ENCODE measurements around the gene CD248.

Gene CD248

DNA sequence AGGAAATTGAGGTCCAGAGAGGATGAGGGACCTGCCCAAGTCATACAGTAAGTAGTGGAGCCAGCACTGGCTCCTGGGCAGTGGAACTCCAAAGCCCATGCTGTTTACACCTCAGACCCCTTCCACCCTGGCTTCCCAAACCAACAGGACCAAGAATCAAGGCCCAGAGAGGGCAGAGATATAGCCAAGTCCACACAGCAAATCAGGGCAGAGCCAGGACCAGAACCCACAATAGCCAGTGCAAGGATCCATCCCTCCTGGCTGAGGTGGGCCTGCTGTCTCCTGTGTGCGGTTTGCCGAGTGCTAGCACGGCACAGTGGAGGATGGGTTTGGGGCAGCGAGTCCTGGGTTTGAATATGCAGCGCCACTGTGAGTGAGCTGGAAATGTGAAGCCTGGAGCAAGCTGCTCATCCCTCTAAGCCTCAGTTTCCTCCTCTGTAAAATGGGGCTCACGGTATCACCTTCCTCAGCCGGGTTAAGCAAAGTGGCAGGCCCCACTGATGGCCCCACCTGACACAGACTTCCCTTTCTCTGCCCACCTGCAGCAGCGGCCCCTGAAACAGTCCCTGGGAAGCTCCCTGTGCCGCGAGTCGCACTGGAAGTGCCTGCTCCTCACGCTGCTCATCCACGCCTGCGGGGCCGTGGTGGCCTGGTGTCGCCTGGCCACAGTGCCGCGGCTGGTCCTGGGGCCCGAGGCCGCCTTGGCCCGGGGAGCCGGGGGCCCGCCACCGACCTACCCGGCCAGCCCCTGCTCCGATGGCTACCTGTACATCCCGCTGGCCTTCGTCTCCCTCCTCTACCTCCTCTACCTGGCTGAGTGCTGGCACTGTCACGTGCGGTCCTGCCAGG is 22.8 kb downstream of the CD248 start:
- Mint-ChIP-seq H3K4me3 (no peak overlapping the region), H3K4me1 (ENCODE audit: low read depth) (peaks cover 18% of the 10 kb centered on the region), H3K9me3 (no peaks in the 10 kb centered on the region), H3K27ac (no peak overlapping the region), H3K27me3 (ENCODE audit: low read depth) (peaks cover 26% of the 10 kb centered on the region), H3K36me3 (ENCODE audit: low read depth) (no peaks in the 10 kb centered on the region)

DNA sequence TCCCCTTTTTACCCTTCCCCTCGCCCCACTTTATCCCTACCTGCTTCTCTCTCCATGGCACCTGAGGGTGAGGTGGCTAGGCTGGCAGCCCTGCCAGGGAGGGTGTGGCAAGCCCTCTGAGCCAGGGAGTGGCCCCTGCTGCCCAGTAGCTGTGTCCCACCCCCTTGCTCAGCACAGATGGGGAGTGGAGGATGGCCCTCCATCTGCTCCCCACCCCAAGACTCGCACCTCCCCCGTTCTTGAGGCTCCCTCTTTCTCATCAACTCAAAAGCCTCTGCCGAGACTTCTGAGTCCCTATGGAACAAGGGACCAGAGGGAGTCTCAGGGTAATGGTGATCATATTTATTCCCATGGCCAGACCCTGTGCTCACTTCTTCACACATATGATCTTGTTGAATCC is 23.5 kb downstream of the CD248 start:
- Mint-ChIP-seq H3K9me3 (no peaks in the 10 kb centered on the region), H3K4me3 (no peak overlapping the region), H3K4me1 (ENCODE audit: low read depth) (peaks cover 19% of the 10 kb centered on the region), H3K36me3 (ENCODE audit: low read depth) (no peaks in the 10 kb centered on the region), H3K27me3 (ENCODE audit: low read depth) (peaks cover 26% of the 10 kb centered on the region), H3K27ac (no peak overlapping the region)

DNA sequence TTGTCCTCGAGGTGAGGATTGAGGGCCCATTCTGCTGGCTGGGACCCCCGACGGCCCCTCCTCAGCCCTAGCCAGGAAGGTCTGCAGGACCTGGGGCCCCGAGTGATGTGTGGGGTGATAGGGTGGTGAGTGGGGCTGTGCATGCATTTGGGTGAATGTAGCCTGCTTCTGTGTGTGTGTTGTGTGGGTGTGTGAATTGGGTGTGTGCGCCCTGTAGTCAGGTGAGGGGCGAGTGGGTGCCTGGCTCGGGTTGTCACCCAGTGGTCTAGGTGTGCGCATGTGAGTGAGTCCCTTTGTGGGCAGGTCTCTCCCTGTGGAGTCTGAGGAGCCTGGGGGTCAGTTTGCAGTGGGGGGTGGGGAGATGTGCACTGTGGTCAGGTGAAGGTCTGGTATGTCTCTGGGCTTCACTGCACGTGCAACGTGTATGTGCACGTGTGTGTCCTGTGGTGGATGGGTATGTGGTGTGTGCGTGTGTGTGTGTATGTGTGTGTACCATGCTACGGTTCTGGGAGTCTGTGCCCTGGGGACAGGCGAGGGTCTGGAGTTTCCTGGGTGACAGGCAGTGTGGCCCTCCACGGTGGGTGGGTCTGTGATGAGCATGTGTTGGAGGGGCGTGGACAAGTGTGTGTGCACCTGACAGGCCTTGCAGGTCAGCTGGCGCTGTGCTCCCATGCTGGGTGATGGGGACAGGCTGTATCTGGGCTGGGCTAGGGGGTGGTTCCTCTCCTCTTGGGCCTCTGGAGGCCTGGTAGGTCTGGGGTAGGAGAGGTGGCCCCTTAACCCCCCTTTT is 24.1 kb downstream of the CD248 start:
- Mint-ChIP-seq H3K4me3 (peak overlapping the region; percentile 46), H3K36me3 (ENCODE audit: low read depth) (no peaks in the 10 kb centered on the region), H3K9me3 (no peaks in the 10 kb centered on the region), H3K4me1 (ENCODE audit: low read depth) (peaks cover 21% of the 10 kb centered on the region), H3K27me3 (ENCODE audit: low read depth) (peaks cover 26% of the 10 kb centered on the region), H3K27ac (no peak overlapping the region)

DNA sequence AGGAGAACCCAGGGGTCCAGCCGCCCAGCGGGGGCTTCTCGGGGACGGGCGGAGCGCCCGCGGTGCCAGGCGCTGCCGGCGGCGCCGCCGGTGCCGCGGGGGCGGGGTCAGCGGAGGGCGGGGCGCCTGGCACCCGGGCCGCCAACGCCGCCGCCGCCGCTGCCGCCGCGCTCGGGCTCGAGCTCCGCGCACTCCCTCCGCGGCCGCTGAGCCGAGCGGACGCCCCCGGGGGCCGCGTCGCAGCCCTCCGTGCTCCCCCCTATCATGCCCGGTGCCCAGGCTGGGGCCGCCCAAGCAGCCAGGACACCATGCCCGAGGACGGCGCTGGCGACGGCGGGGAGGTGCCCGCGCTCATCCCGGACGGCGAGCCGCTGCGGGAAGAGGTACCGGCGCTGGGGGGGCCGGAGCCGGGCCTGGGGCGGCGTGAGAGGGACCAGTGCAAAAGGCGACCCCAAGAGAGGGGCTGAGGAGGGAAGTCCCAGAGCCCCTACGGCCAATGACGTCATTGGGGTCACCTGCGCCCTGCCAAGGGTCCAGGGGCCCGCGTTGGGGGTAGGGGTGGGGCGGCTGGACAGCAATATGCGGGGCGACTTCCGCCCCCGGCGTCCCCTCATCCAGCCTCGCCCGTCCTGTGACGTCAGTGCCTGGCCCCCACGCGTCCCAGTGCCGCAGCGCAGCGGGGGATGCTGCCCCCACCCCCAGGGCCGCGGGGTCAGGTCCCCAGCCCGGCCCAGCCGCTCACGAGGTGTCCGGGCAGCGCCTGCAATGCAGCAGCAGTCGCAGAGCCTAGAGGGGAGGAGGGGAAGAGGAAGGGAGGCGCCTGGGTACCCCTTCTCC is 24.9 kb downstream of the CD248 start, which contains the start of gene TMEM151A:
TMEM151A (plus strand) TSS at position 189 of the 837 bp plus-strand sequence; CDS start at position 309, 120 bp downstream.
- no peak within 1 kb of the TSS for H3K27ac Mint-ChIP-seq
- H3K27me3 Mint-ChIP-seq (ENCODE audit: low read depth), result peaks cover 26% of the 10 kb centered on the region
- H3K4me3 Mint-ChIP-seq, result peak within 1 kb of the TSS; percentile 69

DNA sequence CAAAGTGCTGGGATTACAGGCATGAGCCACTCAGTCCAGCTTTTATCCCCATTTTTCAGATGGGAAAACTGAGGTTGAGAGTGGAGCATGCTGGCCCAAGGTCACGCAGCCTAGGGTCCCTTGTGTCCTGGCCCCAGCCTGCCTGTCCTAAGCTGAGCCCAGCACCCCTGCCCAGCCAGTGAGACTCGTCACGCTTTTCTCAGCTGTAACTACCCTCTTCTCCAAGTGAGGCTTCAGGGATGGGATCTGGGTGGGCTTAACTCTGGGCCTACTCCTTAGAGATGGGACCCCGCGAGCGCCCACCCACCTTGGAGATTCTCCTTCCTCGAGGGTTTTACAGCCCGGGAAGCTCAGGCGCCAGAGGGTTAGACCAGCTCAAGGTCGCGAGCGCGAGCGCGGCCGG is 25.5 kb downstream of the CD248 start:
- Mint-ChIP-seq H3K27ac (no peak overlapping the region), H3K27me3 (ENCODE audit: low read depth) (peaks cover 26% of the 10 kb centered on the region), H3K4me1 (ENCODE audit: low read depth) (peaks cover 24% of the 10 kb centered on the region), H3K9me3 (no peaks in the 10 kb centered on the region), H3K4me3 (peak overlapping the region; percentile 69), H3K36me3 (ENCODE audit: low read depth) (no peaks in the 10 kb centered on the region)

More for the DNA sequence above, 24.9 kb downstream of the CD248 start, which contains the start of gene TMEM151A:
- Mint-ChIP-seq H3K9me3 (no peaks in the 10 kb centered on the region), H3K4me1 (ENCODE audit: low read depth) (peaks cover 24% of the 10 kb centered on the region), H3K36me3 (ENCODE audit: low read depth) (no peaks in the 10 kb centered on the region)

DNA sequence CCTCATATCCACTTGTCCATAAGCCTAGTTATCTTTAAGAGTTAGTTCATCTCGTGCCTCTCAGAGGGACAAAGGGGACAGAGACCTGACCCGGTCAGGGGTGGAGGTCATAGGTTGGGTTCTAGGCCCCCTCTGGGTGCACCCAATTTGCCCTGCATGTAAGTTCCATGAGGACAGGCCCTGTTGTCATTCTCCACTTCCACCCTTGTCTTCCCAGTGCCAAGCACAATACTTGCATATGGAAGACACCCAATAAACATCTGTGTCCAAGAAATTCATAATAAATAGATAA is 26.6 kb downstream of the CD248 start:
- peaks cover 26% of the 10 kb centered on the region for H3K27me3 Mint-ChIP-seq (ENCODE audit: low read depth)
- peaks cover 24% of the 10 kb centered on the region for H3K4me1 Mint-ChIP-seq (ENCODE audit: low read depth)
- H3K9me3 Mint-ChIP-seq, result no peaks in the 10 kb centered on the region
- H3K27ac Mint-ChIP-seq, result no peak overlapping the region
- peak overlapping the region; percentile 95 for H3K4me3 Mint-ChIP-seq
- no peaks in the 10 kb centered on the region for H3K36me3 Mint-ChIP-seq (ENCODE audit: low read depth)

DNA sequence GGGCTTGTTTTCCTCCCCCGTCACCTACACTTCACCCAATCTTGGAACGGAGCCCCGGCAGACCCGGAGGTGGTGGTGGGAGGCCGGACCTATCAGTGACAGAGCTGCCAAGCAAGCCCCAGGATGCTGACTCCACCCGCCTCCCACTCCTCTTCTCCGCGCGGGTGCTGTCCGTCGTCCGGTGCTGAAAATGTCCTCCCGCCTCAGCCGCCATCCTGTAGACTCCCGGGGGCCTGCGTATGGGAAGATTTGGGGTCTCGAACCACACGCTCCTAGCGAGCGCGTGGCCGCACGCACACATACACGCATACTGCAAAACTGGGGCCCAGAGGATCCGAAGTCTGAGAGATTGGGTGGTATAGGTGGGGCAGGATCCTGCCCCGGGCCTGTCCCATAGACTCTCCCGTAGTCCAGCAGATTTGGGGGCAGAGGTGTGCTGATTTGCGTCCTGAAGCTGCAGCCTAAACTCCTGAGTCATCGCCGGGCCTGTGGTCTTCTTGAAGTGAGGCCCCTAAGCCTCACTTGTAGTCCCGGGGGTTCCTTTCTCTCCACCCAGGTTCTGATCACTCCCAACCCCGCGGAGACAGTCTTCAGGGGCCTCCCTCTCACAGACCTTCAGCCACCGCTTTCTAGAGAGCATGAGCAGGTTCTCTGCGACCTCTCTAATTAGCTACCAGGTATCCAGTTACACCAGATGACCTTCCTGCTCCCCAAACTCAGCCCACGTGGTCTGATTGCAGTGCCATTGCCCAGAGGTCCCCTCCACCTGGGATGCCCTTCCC is 27.1 kb downstream of the CD248 start:
- peaks cover 26% of the 10 kb centered on the region for H3K27me3 Mint-ChIP-seq (ENCODE audit: low read depth)
- H3K27ac Mint-ChIP-seq, result peak overlapping the region; percentile 96
- peak overlapping the region; percentile 95 for H3K4me3 Mint-ChIP-seq
- H3K9me3 Mint-ChIP-seq, result no peaks in the 10 kb centered on the region
- H3K36me3 Mint-ChIP-seq (ENCODE audit: low read depth), result no peaks in the 10 kb centered on the region
- peaks cover 24% of the 10 kb centered on the region for H3K4me1 Mint-ChIP-seq (ENCODE audit: low read depth)

DNA sequence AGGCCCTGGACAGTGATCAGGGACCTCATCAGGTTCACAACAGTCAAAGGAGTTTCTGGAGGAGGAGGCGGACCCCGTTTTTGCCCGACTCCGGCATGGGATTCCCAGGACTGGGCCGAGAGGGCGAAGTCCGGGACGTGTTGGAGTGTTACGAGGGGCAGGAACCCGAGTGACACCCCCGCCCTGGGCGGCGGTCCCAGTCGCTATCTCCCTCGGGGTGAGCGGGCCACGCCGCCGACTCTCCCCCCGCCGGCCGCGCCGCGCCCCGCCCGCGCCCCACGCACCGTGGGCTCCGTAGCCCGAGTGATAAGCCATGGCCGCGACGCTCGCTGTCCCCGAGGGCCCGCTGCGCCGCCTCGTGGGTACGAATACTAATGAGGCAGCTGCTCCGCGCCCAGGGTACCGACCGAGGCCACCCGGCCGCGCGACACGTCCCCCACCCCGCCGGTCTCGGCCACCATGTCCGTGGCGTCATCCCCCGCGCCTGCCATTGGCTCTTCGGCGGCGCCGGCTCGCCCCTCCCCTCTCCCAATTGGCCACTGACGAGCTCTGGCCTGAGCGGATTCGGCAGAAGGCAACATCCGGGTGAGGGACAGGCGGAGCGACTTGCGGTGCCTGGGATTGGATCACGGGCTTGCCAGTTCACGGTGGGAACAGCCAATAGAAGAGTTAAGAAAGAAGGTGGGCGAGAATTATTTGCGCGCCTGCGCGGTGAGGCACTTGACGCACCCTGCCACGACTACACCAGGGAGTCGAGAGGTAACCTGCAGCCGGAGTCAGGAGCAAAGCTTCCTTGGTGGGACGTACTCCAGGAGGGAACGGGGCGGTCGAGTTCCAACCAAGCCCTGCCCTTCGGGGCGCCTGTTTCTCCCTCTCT is 27.9 kb downstream of the CD248 start, which contains the start of gene YIF1A:
YIF1A (minus strand) TSS at position 473 of the 877 bp plus-strand sequence; CDS start at position 315, 158 bp downstream.
- Mint-ChIP-seq H3K4me1 (ENCODE audit: low read depth) (peaks cover 24% of the 10 kb centered on the region), H3K27me3 (ENCODE audit: low read depth) (peaks cover 26% of the 10 kb centered on the region), H3K27ac (peak within 1 kb of the TSS; percentile 96), H3K9me3 (no peaks in the 10 kb centered on the region), H3K4me3 (peak within 1 kb of the TSS; percentile 95), H3K36me3 (ENCODE audit: low read depth) (no peaks in the 10 kb centered on the region)

DNA sequence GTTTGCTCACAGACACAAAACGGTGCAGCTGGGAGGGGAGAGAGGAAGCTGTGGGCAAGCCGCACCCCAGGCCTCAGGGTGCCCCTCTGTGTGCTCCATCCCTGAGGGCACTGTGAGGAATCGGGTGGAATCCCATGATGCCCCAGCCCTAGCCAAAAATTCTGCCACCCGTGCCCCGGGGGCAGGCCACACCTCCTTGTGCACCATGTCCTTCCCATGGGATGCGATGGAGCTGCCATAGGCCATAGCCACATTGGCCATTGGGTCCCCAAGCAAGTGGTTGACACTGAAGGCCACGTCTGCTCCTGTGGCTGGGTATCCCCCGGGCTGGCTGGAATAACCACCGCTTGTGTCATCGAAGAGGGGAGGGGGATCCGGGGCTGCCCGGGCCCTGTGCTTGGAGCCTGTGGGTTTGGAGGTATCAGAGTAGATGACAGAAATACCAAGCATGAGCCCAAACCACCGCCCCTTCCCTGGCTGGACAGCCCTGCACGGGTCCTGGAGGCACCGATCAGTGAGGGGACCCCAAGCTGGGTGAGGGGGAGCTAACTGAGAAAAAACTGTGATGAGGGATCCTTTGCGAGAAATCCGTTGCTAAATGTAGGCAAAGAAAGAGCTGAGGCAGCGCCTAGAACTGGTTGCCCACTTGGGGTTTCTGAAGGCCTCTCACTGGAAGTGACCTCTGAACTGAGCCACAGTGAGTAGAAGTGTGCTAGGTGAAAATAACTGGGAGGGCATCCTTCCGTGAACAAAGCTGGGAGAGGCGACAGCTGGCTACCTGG is 28.8 kb downstream of the CD248 start:
- H3K4me1 Mint-ChIP-seq (ENCODE audit: low read depth), result peaks cover 27% of the 10 kb centered on the region
- H3K36me3 Mint-ChIP-seq (ENCODE audit: low read depth), result no peaks in the 10 kb centered on the region
- H3K9me3 Mint-ChIP-seq, result no peaks in the 10 kb centered on the region
- peak overlapping the region; percentile 95 for H3K4me3 Mint-ChIP-seq
- H3K27ac Mint-ChIP-seq, result peak overlapping the region; percentile 94
- H3K27me3 Mint-ChIP-seq (ENCODE audit: low read depth), result peaks cover 20% of the 10 kb centered on the region

DNA sequence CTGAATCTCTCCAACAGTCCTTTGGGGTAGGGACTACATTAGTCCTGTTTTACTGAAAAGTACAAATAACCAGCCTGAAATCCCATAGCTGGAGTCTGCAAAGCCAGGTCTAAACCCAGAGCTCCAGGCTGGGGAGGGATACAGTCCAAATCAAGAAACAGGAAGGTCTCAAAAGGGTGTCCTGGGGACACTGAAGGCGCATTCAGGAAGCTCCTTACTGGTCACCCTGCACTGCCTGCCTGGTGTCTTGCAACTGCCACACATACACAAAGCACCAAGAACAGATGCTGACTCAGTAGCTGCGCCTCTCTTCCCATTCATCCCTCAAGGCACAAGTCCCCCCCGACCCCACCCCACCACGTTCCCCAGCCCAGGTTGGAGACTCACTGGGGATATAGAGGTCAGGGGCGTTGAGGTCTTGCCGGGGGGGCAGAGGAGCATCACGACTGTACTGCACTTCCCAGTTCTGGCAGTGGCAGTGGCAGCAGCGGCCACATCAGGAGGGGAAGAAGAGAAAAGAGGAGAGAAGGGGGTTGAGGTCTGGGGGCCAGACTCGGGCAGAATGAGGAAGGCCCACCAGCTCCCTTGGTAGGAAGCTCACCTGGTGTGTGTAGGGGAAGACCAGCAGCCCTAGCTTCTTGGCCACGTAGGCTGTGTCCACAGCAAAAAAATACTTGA is 29.5 kb downstream of the CD248 start:
- no peaks in the 10 kb centered on the region for H3K9me3 Mint-ChIP-seq
- peaks cover 12% of the 10 kb centered on the region for H3K27me3 Mint-ChIP-seq (ENCODE audit: low read depth)
- H3K4me3 Mint-ChIP-seq, result peak overlapping the region; percentile 95
- H3K4me1 Mint-ChIP-seq (ENCODE audit: low read depth), result peaks cover 24% of the 10 kb centered on the region
- peak overlapping the region; percentile 80 for H3K27ac Mint-ChIP-seq
- H3K36me3 Mint-ChIP-seq (ENCODE audit: low read depth), result no peaks in the 10 kb centered on the region

DNA sequence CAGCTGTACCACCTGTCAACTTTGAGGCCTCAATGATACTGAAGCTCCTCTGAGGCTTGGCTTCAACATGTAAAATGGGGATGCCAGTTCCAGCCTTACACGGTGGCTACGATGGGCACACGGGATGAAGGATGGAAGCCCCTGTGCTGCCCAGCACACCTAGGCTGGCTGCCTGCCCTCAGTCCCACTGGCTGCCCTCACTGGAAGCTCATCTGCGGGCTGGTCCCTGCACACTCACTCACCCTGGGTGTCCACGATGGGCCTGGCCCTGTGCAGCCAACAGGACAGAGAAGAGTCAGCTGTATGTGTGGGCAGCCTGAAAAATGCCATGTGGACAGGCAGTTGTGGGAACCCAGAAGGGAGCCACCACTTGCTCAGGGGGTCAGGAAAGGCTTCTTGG is 30.1 kb downstream of the CD248 start:
- Mint-ChIP-seq H3K27ac (no peak overlapping the region), H3K36me3 (ENCODE audit: low read depth) (peaks cover 1% of the 10 kb centered on the region), H3K4me3 (peak overlapping the region; percentile 40), H3K27me3 (ENCODE audit: low read depth) (peaks cover 12% of the 10 kb centered on the region), H3K4me1 (ENCODE audit: low read depth) (peaks cover 25% of the 10 kb centered on the region), H3K9me3 (no peaks in the 10 kb centered on the region)

All from T-helper 1 cell treated with Interleukin-12 subunit alpha and Interleukin-12 subunit beta and Interleukin-4 antibody, amounts not matched to agents 30 μg/mL and 1 μg/mL, for 36 hours (primary cell).